ENCODE data around the gene RITA1. TPM values are rescaled to one million over a fixed set of nuclear protein-coding genes. Genes with fewer than 3 reads are reported as not detected.

Gene RITA1
- total RNA-seq, 4 donors from 2014 or later = 8.3 to 11.0 (median 9.4) TPM

DNA sequence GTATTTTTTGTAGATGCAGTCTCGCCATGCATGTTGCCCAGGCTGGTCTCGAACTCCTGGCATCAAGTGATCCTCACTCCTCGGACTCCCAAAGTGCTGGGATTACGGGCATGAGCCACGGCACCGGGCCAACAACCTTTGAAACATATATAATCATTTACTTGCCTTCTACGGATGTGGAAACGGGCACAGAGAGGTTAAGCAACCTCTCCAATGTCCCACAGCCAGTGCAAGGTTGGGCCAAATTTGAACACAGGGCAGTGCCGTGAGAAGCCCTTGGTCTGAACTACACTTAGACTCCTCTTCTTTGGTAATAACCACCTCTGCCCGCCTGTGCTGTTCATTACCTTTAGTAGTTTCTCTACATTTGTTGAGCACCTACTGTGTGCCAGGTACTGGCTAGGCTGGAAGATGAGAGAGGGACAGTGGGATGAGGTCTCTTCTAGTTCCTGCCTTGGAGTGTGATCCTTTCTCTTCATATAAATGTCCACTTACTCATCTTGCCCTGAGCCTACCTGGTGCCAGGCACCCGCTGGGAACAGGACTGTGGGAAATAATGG is 2.4 kb upstream of the RITA1 start:
- no peak for TF ChIP-seq CTCF (IDR thresholded peaks at IDR 0.05; ENCODE audit: low read depth)

DNA sequence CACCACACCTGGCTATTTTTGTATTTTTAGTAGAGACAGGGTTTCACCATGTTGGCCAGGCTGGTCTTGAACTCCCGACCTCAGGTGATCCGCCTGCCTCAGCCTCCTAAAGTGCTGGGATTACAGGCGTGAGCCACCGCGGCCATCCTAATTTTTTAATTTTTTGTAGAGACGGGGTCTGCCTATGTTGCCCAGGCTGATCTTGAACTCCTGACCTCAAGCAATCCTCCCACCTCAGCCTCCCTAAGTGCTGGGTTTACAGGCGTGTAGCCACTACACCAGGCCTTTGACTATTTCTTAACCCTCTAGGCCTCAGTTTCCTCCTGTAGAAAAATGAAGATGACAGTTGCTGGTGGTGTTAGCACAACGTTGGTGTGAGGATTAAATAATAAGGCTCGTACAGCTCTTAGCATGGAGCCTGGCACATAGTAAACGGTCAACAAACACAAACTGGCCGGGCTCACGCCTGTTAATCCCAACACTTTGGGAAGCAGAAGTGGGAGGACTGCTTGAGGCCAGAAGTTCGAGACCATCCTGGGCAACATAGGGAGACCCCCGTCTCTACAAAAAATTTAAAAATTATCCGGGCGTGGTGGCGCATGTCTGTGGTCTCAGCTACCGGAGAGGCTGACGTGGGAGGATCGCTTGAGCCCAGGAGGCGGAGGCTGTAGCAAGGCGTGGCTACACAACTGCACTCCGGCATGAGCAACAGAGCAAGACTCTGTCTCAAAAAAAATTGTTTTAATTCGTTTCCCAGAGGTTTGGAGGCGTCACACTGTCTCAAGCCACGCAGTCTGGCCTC is 1.2 kb upstream of the RITA1 start:
- TF ChIP-seq CTCF (IDR thresholded peaks at IDR 0.05; ENCODE audit: low read depth) = no peak

DNA sequence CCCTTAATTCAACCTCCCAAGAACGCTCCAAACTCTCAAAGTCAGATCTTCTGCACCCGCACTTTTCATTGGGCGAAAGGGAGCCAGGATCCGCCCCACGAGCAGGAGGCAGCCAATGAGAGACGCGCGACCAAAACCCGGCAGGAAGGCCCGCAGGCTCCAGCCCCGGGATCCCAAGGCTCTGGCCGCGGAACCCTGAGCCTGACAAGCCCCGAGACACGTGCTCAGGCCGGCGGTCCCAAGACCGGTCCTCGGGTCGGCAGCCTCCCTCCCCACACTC is 681 bp upstream of the RITA1 start:
- no peak for TF ChIP-seq CTCF (IDR thresholded peaks at IDR 0.05; ENCODE audit: low read depth)

- TF ChIP-seq CTCF (IDR thresholded peaks at IDR 0.05; ENCODE audit: low read depth) = no peak
Measured at GRCh38 chr12:113186033-113186365, 478 bp downstream of the RITA1 start.

- TF ChIP-seq CTCF (IDR thresholded peaks at IDR 0.05; ENCODE audit: low read depth) = no peak
Measured at GRCh38 chr12:113186666-113187325, 1.3 kb downstream of the RITA1 start.

- TF ChIP-seq CTCF (IDR thresholded peaks at IDR 0.05; ENCODE audit: low read depth) = no peak
Measured at GRCh38 chr12:113189361-113189760, 3.8 kb downstream of the RITA1 start.

- TF ChIP-seq CTCF (IDR thresholded peaks at IDR 0.05; ENCODE audit: low read depth) = no peak
Measured at GRCh38 chr12:113190761-113191160, 5.2 kb downstream of the RITA1 start.
